Measurements from ENCODE around the gene OTOF. TPM values are rescaled to one million over a fixed set of nuclear protein-coding genes. Genes with fewer than 3 reads are reported as not detected.

The OTOF gene
- total and polyA plus RNA-seq, 2 of the 13 experiments (the other 11 are each of a cell fraction or from before 2014, with no cell fraction given): 0.04 TPM; not detected in 1

GRCh38 chr2:26479131-26479788, 1.3 kb upstream of the OTOF start (continued):
- TF ChIP-seq ZBTB40 (IDR thresholded peaks at IDR 0.05) (no peak), ZBTB40 (CRISPR knock-in tag; IDR thresholded peaks at IDR 0.05) (no peak), PPARG (CRISPR knock-in tag; conservative IDR thresholded peaks at IDR 0.05) (no peak), NFKB2 (CRISPR knock-in tag; IDR thresholded peaks at IDR 0.05; ENCODE audit: borderline replicate concordance) (peak; percentile 1; the same call in 1 of the 2 replicates)

Data from HepG2 (cell line).